Thoracic aorta (tissue), 2 donors: ENCODE data around the gene NSD1. TPM values are rescaled to one million over a fixed set of nuclear protein-coding genes. Genes with fewer than 3 reads are reported as not detected.

Experiments used
- ATAC-seq: fragments of 150-250 bp; one replicate; pipeline ENCODE4 v1.8.0; 2017; ENCODE audit warnings: low read depth; ENCODE audit not compliant: insufficient number of reproducible peaks, low FRiP score
- DNase-seq: peaks from one replicate; pipeline ENCODE4 v3.0.0-alpha.2; 2020; ENCODE audit warnings: low spot score
- H3K27ac ChIP-seq, 2 donors: fragments of 200-600 bp; sonication (generic); 1 replicate in 1 of 2; 2 replicates in 1 of 2; pipeline ENCODE4 v1.5.1; 2016; ENCODE audit warnings: mild to moderate bottlenecking in 2 of 2, moderate library complexity in 2 of 2
- H3K27me3 ChIP-seq: fragments of 200-600 bp; sonication (generic); replicated peaks from 2 replicates; pipeline ENCODE4 v1.6.0; 2016; ENCODE audit warnings: mild to moderate bottlenecking; ENCODE audit not compliant: insufficient read depth
- H3K36me3 ChIP-seq: fragments of 200-600 bp; sonication (generic); one replicate; pipeline ENCODE4 v1.5.1; 2016
- H3K4me1 ChIP-seq, 2 donors: fragments of 200-600 bp; sonication (generic); 1 replicate in 1 of 2; 2 replicates in 1 of 2; pipeline versions ENCODE4 v1.5.1 to v1.6.0; 2016; ENCODE audit warnings: low read depth in 2 of 2, mild to moderate bottlenecking in 1 of 2; ENCODE audit not compliant: control insufficient read depth in 1 of 2
- H3K4me3 ChIP-seq: fragments of 200-600 bp; sonication (generic); 2 replicates; pipeline ENCODE4 v1.5.1; 2016; ENCODE audit warnings: mild to moderate bottlenecking
- H3K9me3 ChIP-seq: fragments of 200-600 bp; sonication (generic); 2 replicates; pipeline ENCODE4 v1.5.1; 2016
- total RNA-seq, 2 donors: library from RNA; depleted of rRNA; stranded (reverse); fragments of >200 nt; gene quantifications; one replicate each; pipeline versions ENCODE4 v1.1.0 to v1.2.3, GENCODE V29; 2016
- TF ChIP-seq, protein P1 (sequence below): fragments of 200-600 bp; sonication (generic); IDR thresholded peaks from one replicate; pipeline ENCODE4 v1.5.1; 2019; ENCODE audit warnings: antibody characterized with exemption

The NSD1 gene
- total RNA-seq, 2 donors from 2014 or later = 26.1 to 70.5 TPM

DNA sequence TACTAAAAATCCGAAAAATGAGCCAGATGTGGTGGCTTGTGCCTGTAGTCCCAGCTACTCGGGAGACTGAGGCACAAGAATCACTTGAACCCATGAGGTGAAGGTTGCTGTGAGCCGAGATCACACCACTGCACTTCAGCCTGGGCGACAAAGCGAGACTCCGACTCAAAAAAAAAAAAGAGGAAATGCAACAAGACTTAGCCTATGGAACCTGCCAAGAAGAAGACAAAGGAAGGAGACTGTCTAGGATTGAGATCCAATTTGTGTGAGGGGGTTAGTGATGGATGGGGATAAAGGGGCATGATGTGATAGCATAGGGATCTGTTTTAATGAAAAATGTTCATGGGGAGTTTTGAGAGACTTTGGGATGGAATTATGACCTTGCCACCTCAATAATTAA is 97.1 kb downstream of the NSD1 start:
- peaks cover 10 to 25% of the 10 kb centered on the region in 2 donors for H3K4me1 ChIP-seq
- DNase-seq = no peak
- no peaks in the 10 kb centered on the region for H3K27me3 ChIP-seq
- TF ChIP-seq, protein P1, sequence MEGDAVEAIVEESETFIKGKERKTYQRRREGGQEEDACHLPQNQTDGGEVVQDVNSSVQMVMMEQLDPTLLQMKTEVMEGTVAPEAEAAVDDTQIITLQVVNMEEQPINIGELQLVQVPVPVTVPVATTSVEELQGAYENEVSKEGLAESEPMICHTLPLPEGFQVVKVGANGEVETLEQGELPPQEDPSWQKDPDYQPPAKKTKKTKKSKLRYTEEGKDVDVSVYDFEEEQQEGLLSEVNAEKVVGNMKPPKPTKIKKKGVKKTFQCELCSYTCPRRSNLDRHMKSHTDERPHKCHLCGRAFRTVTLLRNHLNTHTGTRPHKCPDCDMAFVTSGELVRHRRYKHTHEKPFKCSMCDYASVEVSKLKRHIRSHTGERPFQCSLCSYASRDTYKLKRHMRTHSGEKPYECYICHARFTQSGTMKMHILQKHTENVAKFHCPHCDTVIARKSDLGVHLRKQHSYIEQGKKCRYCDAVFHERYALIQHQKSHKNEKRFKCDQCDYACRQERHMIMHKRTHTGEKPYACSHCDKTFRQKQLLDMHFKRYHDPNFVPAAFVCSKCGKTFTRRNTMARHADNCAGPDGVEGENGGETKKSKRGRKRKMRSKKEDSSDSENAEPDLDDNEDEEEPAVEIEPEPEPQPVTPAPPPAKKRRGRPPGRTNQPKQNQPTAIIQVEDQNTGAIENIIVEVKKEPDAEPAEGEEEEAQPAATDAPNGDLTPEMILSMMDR = no peak
- H3K9me3 ChIP-seq = no peaks in the 10 kb centered on the region
- H3K27ac ChIP-seq = no peak overlapping the region
- H3K36me3 ChIP-seq = no peaks in the 10 kb centered on the region
- no peak overlapping the region for H3K4me3 ChIP-seq
- no peak for ATAC-seq

DNA sequence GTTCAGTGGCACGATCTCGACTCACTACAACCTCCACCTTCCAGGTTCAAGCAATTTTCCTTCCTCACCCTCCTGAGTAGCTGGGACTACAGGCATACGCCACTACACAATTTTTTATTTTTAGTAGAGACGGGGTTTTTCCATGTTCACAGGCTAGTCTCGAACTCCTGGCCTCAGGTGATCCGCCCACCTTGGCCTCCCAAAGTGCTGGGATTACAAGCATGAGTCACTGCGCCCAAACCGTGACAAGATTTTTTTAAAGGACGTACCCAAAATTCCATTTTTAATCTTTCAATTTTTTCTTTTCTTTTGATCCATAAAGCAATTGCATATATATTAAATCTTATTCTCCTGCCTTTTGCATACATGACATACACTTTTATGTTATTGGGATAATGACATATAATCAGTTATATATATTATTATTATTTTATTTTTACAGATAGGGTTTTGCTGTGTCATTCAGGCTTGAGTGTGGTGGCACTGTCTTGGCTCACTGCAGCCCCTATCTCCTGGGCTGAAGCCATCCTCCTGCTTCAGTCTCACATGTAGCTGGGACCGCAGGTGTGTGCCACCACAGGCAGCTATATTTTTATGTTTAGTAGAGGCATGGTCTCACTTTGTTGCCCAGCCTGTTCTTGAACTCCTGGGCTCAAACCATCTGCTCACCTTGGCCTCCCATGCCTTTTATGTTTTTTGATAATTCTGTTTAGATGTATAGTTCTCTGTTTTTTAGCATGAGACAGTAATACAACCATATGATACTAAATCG is 98.1 kb downstream of the NSD1 start:
- TF ChIP-seq, protein P1 = no peak
- Histone ChIP-seq H3K27me3 (no peaks in the 10 kb centered on the region), H3K9me3 (no peaks in the 10 kb centered on the region), H3K4me3 (no peak overlapping the region), H3K27ac (no peak overlapping the region), H3K4me1 (peaks cover 10 to 25% of the 10 kb centered on the region in 2 donors), H3K36me3 (no peaks in the 10 kb centered on the region)
- DNase-seq (no peak), ATAC-seq (no peak)

DNA sequence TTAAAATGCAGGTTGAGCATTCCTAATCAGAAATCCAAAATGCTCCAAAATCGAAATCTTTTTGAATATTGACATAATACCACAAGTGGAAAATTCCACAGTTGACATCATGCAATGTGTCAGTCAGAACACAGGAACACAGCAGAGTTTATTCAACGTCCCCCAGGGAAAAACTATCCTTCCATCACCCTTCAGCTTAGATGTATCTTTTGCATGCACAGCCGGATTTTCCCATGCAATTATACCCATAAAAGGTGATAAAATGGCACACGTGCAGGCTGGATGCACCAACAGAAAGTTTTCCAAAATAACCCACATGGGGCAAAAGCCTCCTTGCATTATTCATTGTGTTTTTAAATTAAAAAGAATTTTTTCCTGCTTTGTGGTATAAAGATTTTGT is 98.8 kb downstream of the NSD1 start:
- Histone ChIP-seq H3K4me1 (peaks cover 10 to 21% of the 10 kb centered on the region in 2 donors), H3K27me3 (no peaks in the 10 kb centered on the region)
- no peak for ATAC-seq

DNA sequence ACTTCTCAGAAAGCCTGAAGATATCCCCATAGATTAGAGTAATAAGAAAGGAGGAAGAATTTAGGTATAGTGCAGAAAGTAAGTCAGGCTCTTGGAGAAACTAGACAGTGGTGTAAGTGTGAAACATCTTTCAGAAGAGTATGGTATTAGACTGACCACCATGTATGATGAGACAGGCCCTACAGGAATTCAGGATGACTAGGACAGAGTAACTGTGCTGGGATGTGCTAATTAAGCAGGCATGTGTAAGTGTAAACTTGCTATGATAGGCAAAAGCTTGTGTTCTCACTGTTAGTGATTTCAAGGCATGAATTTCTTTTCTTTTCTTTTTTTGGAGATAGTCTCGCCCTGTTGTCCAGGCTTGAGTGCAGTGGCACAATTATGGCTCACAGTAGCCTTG is 99.2 kb downstream of the NSD1 start:
- H3K9me3 ChIP-seq = no peaks in the 10 kb centered on the region
- TF ChIP-seq, protein P1 = no peak
- H3K27me3 ChIP-seq = no peaks in the 10 kb centered on the region
- peaks cover 4% of the 10 kb centered on the region for H3K36me3 ChIP-seq
- no peak overlapping the region for H3K4me3 ChIP-seq
- ATAC-seq (no peak), DNase-seq (no peak)
- peaks cover 10 to 21% of the 10 kb centered on the region in 2 donors for H3K4me1 ChIP-seq
- no peak overlapping the region for H3K27ac ChIP-seq

More for the DNA sequence above, 98.8 kb downstream of the NSD1 start:
- TF ChIP-seq, protein P1 = no peak
- Histone ChIP-seq H3K36me3 (no peaks in the 10 kb centered on the region), H3K27ac (no peak overlapping the region), H3K4me3 (no peak overlapping the region), H3K9me3 (no peaks in the 10 kb centered on the region)
- DNase-seq = no peak

DNA sequence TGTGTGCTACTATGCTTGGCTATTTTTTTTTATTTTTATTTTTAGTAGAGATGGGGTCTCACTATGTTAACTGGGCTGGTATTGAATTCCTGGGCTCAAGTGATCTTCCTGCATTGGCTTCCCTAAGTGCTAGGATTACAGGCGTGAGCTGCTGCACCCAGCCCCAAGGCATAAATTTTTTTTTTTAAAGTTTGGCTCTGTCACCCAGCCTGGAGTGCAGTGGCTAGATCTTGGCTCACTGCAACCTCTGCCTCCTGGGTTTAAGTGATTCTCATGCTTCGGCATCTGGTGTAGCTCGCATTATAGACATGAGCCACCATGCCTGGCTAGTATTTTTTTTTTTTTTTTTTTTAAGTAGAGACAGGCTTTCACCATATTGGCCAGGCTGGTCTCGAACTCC is 99.6 kb downstream of the NSD1 start:
- H3K4me3 ChIP-seq = no peak overlapping the region
- ATAC-seq (no peak), DNase-seq (no peak)
- no peak overlapping the region for H3K27ac ChIP-seq
- peaks cover 8% of the 10 kb centered on the region for H3K36me3 ChIP-seq
- TF ChIP-seq, protein P1 = no peak
- no peaks in the 10 kb centered on the region for H3K27me3 ChIP-seq
- H3K9me3 ChIP-seq = no peaks in the 10 kb centered on the region
- H3K4me1 ChIP-seq = peaks cover 10 to 21% of the 10 kb centered on the region in 2 donors
